UCSD-AML1 (cell line): ENCODE data around the gene FAM131A.

Source experiments
- DNase-seq: peaks from one replicate; lab custom pipeline; 2025; ENCODE audit not compliant: unreplicated experiment; lab: John Stamatoyannopoulos, UW

Gene FAM131A

DNA sequence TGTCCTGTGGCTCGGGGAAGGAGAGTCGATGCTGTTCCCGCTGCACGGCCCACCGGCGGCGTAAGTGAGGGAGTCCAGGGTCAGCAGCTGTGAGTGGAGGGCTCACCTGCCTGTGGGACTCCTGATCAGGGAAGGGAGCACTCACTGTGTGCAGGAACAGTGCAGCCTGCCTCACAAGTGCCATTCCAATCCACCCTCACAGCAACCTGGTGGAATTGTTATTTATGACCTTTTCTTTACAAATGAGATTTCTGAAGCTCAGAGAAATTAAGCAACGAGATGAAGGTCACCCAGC is 51.5 kb downstream of the FAM131A start:
- DNase-seq, result no peak

DNA sequence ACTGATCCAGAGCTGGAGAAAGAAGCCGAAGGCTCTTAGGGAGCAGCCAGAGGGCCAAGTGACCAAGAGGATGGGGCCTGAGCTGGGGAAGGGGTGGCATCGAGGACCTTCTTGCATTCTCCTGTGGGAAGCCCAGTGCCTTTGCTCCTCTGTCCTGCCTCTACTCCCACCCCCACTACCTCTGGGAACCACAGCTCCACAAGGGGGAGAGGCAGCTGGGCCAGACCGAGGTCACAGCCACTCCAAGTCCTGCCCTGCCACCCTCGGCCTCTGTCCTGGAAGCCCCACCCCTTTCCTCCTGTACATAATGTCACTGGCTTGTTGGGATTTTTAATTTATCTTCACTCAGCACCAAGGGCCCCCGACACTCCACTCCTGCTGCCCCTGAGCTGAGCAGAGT is 52.0 kb downstream of the FAM131A start:
- no peak for DNase-seq

DNA sequence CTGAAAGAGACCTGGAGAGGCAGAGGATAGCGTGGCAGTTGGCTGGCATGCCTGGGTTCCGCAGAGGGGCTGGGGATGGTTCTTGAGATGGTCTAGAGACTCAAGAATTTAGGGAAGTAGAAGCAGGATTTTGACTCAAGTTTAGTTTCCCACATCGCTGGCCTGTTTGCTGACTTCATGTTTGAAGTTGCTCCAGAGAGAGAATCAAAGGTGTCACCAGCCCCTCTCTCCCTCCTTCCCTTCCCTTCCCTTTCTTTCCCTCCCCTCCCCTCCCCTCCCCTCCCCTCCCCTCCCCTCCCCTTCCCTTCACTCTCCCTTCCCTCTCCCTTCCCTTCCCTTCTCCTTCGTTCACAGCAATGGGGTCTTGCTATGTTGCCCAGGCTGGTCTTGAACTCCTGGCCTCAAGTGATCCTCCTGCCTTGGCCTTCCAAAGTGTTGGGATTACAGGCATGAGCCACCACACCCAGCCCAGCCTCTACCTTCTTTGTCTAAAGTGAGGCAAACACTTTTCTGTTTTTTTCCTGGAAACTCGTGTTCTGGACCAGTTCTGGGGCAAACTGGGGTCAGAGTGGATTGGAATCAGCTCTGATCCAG is 52.6 kb downstream of the FAM131A start:
- no peak for DNase-seq

DNA sequence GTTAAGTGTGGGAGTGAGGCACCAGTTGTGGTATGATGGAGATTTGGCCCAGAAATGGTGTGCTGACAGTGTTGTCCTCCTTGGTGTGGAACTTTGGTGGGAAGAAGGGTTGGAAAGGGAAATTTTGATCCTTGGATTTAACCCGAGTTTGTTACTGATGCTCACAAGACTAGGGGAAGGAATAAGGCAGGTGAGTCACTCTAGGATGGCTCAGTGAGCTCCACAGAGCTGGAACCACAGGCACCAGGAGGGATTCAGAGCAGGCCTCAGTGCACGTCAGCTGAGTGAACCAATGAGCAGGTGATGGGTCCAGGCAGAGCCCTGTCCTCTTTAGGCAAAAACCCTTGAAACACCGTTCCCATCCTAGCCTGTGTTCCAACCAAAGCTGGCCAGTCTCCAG is 53.9 kb downstream of the FAM131A start:
- no peak for DNase-seq

DNA sequence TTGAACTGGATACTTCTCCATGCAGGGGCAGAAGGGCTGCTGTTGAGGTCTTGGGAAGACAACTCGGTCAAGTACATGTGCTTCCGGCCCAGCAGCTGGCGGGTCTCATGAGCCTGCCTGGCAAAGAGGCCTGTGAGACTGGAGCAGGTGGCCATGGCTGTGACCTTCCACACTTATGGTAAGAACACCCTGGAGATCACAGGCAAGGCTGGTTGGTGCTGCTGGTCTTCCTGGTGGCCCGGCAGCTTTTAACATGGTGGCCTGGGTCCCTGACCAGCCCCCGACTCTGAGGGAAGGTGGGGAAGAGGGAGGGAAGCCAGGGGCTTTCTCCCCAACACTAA is 57.9 kb downstream of the FAM131A start:
- DNase-seq, result no peak
